Endodermal cell (in vitro differentiated cells): Measurements from ENCODE around the gene THSD4. TPM values are rescaled to one million over a fixed set of nuclear protein-coding genes. Genes with fewer than 3 reads are reported as not detected.

ENCODE experiments used
- DNase-seq: peaks from one replicate; pipeline ENCODE4 v3.0.0-alpha.2; 2017
- H3K27ac ChIP-seq: 2 replicates; pipeline ENCODE4 v1.5.1; 2013; ENCODE audit warnings: mild to moderate bottlenecking, low read depth, low read length, moderate library complexity
- H3K27me3 ChIP-seq: 2 replicates; pipeline ENCODE4 v1.6.1; 2013; ENCODE audit warnings: mild to moderate bottlenecking, low read length, moderate library complexity; ENCODE audit not compliant: insufficient read depth, control insufficient read depth, poor library complexity, severe bottlenecking
- H3K36me3 ChIP-seq: 2 replicates; pipeline ENCODE4 v1.7.0; 2013; ENCODE audit warnings: mild to moderate bottlenecking, low read length, moderate library complexity; ENCODE audit not compliant: control insufficient read depth, insufficient read depth
- H3K4me1 ChIP-seq: one replicate; pipeline ENCODE4 v1.7.0; 2013; ENCODE audit warnings: low read length; ENCODE audit not compliant: control insufficient read depth, insufficient read depth
- H3K4me3 ChIP-seq: 2 replicates; pipeline ENCODE4 v1.5.1; 2013; ENCODE audit warnings: mild to moderate bottlenecking, low read length, moderate library complexity
- H3K9ac ChIP-seq: 2 replicates; pipeline ENCODE4 v1.6.1; 2013; ENCODE audit warnings: mild to moderate bottlenecking, low read length, moderate library complexity; ENCODE audit not compliant: poor library complexity, severe bottlenecking; ENCODE audit errors: extremely low read depth
- H3K9me3 ChIP-seq: 2 replicates; pipeline ENCODE4 v1.6.1; 2013; ENCODE audit warnings: mild to moderate bottlenecking, low read length, moderate library complexity; ENCODE audit not compliant: control insufficient read depth
- H3K27ac Mint-ChIP-seq: 2 replicates; pipeline ENCODE4 v1.8.0; 2020; ENCODE audit warnings: mixed read lengths
- H3K27me3 Mint-ChIP-seq: 2 replicates; pipeline ENCODE4 v1.8.0; 2021; ENCODE audit warnings: mild to moderate bottlenecking, mixed read lengths; ENCODE audit not compliant: insufficient read depth
- H3K36me3 Mint-ChIP-seq: 2 replicates; pipeline ENCODE4 v1.8.0; 2020; ENCODE audit warnings: low read depth, mixed read lengths
- H3K4me1 Mint-ChIP-seq: 2 replicates; pipeline ENCODE4 v1.8.0; 2020; ENCODE audit warnings: mixed read lengths
- H3K4me3 Mint-ChIP-seq: 2 replicates; pipeline ENCODE4 v1.8.0; 2020; ENCODE audit warnings: mild to moderate bottlenecking, moderate library complexity, mixed read lengths
- H3K9me3 Mint-ChIP-seq: 2 replicates; pipeline ENCODE4 v1.8.0; 2020; ENCODE audit warnings: mild to moderate bottlenecking, mixed read lengths
- WGBS, 2 experiments: methylation state at CpG; one replicate each; pipeline versions ENCODE4 v1.1.5 to v1.1.7; 2013; ENCODE audit warnings: missing lambda C conversion rate in 2 of 2, mixed read lengths in 1 of 2; ENCODE audit not compliant: insufficient coverage in 1 of 2, insufficient read length in 1 of 2; 5-methylcytosine and 5-hydroxymethylcytosine counted together
- total RNA-seq, 2 donors: library from RNA; stranded (reverse); fragmentation: NEBNext Ultra II Directional in 1 of 2; extraction: Animal tissue kit (Norgen Biotek cat#: 25700) in 1 of 2; gene quantifications; 2 replicates in 1 of 2; 3 replicates in 1 of 2; pipeline ENCODE4 v1.2.1, GENCODE V29; 2021
- TF ChIP-seq, protein P1 (sequence below): fragments of 200-600 bp; sonication (generic); conservative IDR thresholded peaks from 2 replicates; pipeline ENCODE4 v1.5.0; 2021; ENCODE audit warnings: antibody characterized with exemption, mild to moderate bottlenecking

The THSD4 gene
- total RNA-seq, 2 donors from 2014 or later, result 4.6 to 5.4 TPM

DNA sequence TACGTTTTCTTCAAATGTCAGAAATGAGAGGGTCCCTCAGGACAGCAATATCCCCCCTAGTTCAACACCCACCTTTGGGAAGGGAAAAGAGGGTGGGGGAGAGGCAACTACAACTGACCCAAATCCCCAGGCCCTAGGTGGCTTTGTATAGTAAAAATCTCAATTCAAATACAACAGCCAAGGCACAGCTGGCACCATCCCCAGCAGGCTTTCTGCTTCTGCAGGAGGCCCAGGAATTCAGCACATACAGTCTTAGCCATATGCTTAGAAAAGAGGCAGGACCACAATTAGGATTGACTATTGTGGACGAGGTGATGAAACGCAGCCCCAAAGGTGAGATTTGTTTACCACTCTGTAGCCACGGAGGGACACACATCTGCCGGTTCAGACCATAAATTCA lies 710.9 kb downstream of the THSD4 start:
- no peaks in the 10 kb centered on the region for H3K27me3 ChIP-seq
- Mint-ChIP-seq H3K36me3 (peaks cover 60% of the 10 kb centered on the region), H3K4me3 (no peak overlapping the region), H3K4me1 (peaks cover 2% of the 10 kb centered on the region), H3K27ac (no peak overlapping the region), H3K27me3 (no peaks in the 10 kb centered on the region), H3K9me3 (peaks cover 22% of the 10 kb centered on the region)
- TF ChIP-seq, protein P1, sequence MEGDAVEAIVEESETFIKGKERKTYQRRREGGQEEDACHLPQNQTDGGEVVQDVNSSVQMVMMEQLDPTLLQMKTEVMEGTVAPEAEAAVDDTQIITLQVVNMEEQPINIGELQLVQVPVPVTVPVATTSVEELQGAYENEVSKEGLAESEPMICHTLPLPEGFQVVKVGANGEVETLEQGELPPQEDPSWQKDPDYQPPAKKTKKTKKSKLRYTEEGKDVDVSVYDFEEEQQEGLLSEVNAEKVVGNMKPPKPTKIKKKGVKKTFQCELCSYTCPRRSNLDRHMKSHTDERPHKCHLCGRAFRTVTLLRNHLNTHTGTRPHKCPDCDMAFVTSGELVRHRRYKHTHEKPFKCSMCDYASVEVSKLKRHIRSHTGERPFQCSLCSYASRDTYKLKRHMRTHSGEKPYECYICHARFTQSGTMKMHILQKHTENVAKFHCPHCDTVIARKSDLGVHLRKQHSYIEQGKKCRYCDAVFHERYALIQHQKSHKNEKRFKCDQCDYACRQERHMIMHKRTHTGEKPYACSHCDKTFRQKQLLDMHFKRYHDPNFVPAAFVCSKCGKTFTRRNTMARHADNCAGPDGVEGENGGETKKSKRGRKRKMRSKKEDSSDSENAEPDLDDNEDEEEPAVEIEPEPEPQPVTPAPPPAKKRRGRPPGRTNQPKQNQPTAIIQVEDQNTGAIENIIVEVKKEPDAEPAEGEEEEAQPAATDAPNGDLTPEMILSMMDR, result no peak
- H3K4me1 ChIP-seq, result no peaks in the 10 kb centered on the region
- no peak for DNase-seq
- 90 to 92% methylated on average over 2 to 5 of the region's 5 CpGs for WGBS, 2 experiments
- H3K9ac ChIP-seq, result no peak overlapping the region
- H3K36me3 ChIP-seq, result peaks cover 68% of the 10 kb centered on the region
- no peak overlapping the region for H3K27ac ChIP-seq
- peaks cover 25% of the 10 kb centered on the region for H3K9me3 ChIP-seq
- H3K4me3 ChIP-seq, result no peak overlapping the region

DNA sequence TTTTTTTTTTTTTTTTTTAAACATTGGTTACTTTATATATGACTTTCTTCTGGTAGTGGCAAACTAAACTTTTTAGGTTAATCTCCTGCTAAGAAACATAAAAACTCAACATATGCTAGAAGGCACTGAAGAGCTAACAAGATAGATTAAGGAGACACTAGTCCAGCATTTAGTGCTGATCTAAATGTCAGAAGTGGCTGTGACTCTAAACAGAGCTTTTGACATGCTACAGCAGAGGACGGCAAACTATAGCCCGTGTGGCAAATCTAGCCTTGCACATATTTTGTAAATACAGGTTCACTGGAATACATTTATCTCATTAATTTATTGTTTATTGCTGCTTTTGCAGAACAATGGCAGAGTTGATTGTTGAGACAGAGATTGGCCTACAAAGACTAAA lies 715.7 kb downstream of the THSD4 start:
- Mint-ChIP-seq H3K36me3 (peaks cover 21% of the 10 kb centered on the region), H3K4me1 (peaks cover 2% of the 10 kb centered on the region), H3K27me3 (no peaks in the 10 kb centered on the region), H3K27ac (no peak overlapping the region), H3K4me3 (no peak overlapping the region), H3K9me3 (no peaks in the 10 kb centered on the region)
- Histone ChIP-seq H3K4me1 (no peaks in the 10 kb centered on the region), H3K27ac (no peak overlapping the region), H3K36me3 (peaks cover 35% of the 10 kb centered on the region), H3K27me3 (no peaks in the 10 kb centered on the region), H3K9me3 (no peaks in the 10 kb centered on the region), H3K9ac (no peak overlapping the region), H3K4me3 (no peak overlapping the region)
- WGBS, 2 experiments, result 100% methylated on average over 2 of the region's 2 CpGs
- DNase-seq, result no peak
- TF ChIP-seq, protein P1, result no peak

Other genes starting within 250 kb of the THSD4 start
- gene THAP10, start 223.0 kb upstream of the THSD4 start, total RNA-seq, result 1 to 10 TPM; 2.4 to 6.1 TPM
- 10 to 100 TPM in 1 of 2 donors, 1 to 10 TPM in 1; 6.6 to 10.7 TPM for gene LRRC49, start 222.6 kb upstream of the THSD4 start, total RNA-seq